K562 (cell line): ENCODE results near the gene DCUN1D1. TPM values are rescaled to one million over a fixed set of nuclear protein-coding genes. Genes with fewer than 3 reads are reported as not detected.

Experiments
- ATAC-seq: fragments of 200-7000 bp; cut with Tn5 transposase; 3 replicates; pipeline ENCODE4 v1.9.1; 2020; ENCODE audit warnings: moderate library complexity
- BruUV-seq: library from RNA; stranded (reverse); fragments of 400-500 nt; replicated peaks from 2 replicates; lab custom pipeline; 2021; lab: Mats Ljungman, UMichigan
- CTCF ChIA-PET: fragments of 300-600 bp; formaldehyde crosslinking; extraction: SDS; loops from one replicate; lab custom pipeline; 2021; ENCODE audit warnings: low intra/inter-chr PET ratio; lab: Yijun Ruan, JAX
- POLR2A ChIA-PET: fragments of 300-600, 350-650 bp; sonication (Branson Sonifier 250); formaldehyde crosslinking; extraction: SDS; loops from one replicate; lab custom pipeline; 2021; ENCODE audit warnings: antibody characterized with exemption, inconsistent platforms; lab: Yijun Ruan, JAX
- DNase-seq, 4 experiments: peaks; one replicate each; pipeline versions ENCODE4 v3.0.0 to v3.0.0-alpha.2; 2011 to 2018; ENCODE audit warnings: low spot score in 3 of 4, mixed read lengths in 3 of 4; ENCODE audit errors: extremely low read depth in 1 of 4
- FAIRE-seq: peaks from 2 replicates; lab custom pipeline; 2011; peaks lifted over from hg19 to GRCh38; lab: Jason Lieb, UNC
- H2AFZ ChIP-seq: 2 replicates; pipeline ENCODE4 v1.6.0; 2011; ENCODE audit warnings: low read depth, low read length, control low read depth, inconsistent platforms
- H3K27ac ChIP-seq: fragments of 200-600 bp; 3 replicates; pipeline ENCODE4 v1.8.0; 2011; ENCODE audit warnings: low read depth, mild to moderate bottlenecking, control low read depth, inconsistent platforms, low read length, moderate library complexity, mixed read lengths; ENCODE audit errors: extremely low read depth
- H3K27me3 ChIP-seq, 2 experiments: fragments of 300-600 bp in 1 of 2; 2 replicates in 1 of 2; 3 replicates in 1 of 2; pipeline versions ENCODE4 v1.6.0 to v1.8.0; 2011; ENCODE audit warnings: inconsistent platforms in 2 of 2, low read length in 2 of 2, mild to moderate bottlenecking in 1 of 2, mixed read lengths in 1 of 2, moderate library complexity in 1 of 2; ENCODE audit not compliant: control insufficient read depth in 2 of 2, insufficient read depth in 2 of 2
- H3K36me3 ChIP-seq: fragments of 300-600 bp; 3 replicates; pipeline ENCODE4 v1.8.0; 2011; ENCODE audit warnings: mild to moderate bottlenecking, low read length, inconsistent platforms; ENCODE audit not compliant: control insufficient read depth, insufficient read depth
- H3K4me1 ChIP-seq, 2 experiments: fragments of 200-600 bp in 1 of 2; replicated peaks in 1 of 2; 2 replicates in 1 of 2; 3 replicates in 1 of 2; pipeline versions ENCODE4 v1.5.1 to v1.8.0; 2011; ENCODE audit warnings: inconsistent platforms in 2 of 2, low read length in 2 of 2, mild to moderate bottlenecking in 1 of 2, mixed read lengths in 1 of 2, moderate library complexity in 1 of 2; ENCODE audit not compliant: control insufficient read depth in 2 of 2, insufficient read depth in 2 of 2
- H3K4me2 ChIP-seq: 2 replicates; pipeline ENCODE4 v1.6.1; 2011; ENCODE audit warnings: low read length, control low read depth, inconsistent platforms, mixed read lengths; ENCODE audit not compliant: insufficient read depth
- H3K4me3 ChIP-seq: fragments of 200-600 bp; sonication (generic), shearing (Covaris generic); 2 replicates; pipeline ENCODE4 v1.5.1; 2016; ENCODE audit warnings: control low read depth, inconsistent platforms
- H3K79me2 ChIP-seq: fragments of 200-600 bp; 3 replicates; pipeline ENCODE4 v1.8.0; 2011; ENCODE audit warnings: low read length, inconsistent platforms; ENCODE audit not compliant: control insufficient read depth, insufficient read depth
- H3K9ac ChIP-seq, 2 experiments: 2 replicates each; pipeline versions ENCODE4 v1.6.0 to v1.6.1; 2011; ENCODE audit warnings: low read depth in 2 of 2, low read length in 2 of 2, control low read depth in 1 of 2, inconsistent platforms in 1 of 2, mild to moderate bottlenecking in 1 of 2, mixed read lengths in 1 of 2; ENCODE audit not compliant: insufficient read depth in 1 of 2
- H3K9me1 ChIP-seq: one replicate; pipeline ENCODE4 v1.6.0; 2011; ENCODE audit warnings: inconsistent platforms, mild to moderate bottlenecking, low read length, moderate library complexity; ENCODE audit not compliant: control insufficient read depth, insufficient read depth
- H3K9me3 ChIP-seq: replicated peaks from 2 replicates; pipeline ENCODE4 v1.5.1; 2011; ENCODE audit warnings: low read depth, low read length, inconsistent platforms; ENCODE audit not compliant: control insufficient read depth, insufficient read depth
- H4K20me1 ChIP-seq: replicated peaks from 2 replicates; pipeline ENCODE4 v1.6.1; 2011; ENCODE audit warnings: low read length, inconsistent platforms, mixed read lengths; ENCODE audit not compliant: control insufficient read depth, insufficient read depth
- ATF7 ChIP-seq: fragments of 450-650 bp; IDR thresholded peaks from 2 replicates; pipeline ENCODE4 v1.7.1; 2014; ENCODE audit warnings: mild to moderate bottlenecking, moderate library complexity
- BACH1 ChIP-seq: fragments of 200-800 bp; sonication (Bioruptor generic); IDR thresholded peaks from 2 replicates; pipeline ENCODE4 v1.6.1; 2016; ENCODE audit warnings: missing genetic modification characterization, missing compliant biosample characterization
- BDP1 ChIP-seq: IDR thresholded peaks from 3 replicates; pipeline ENCODE4 v1.6.1; 2011; ENCODE audit not compliant: insufficient read length, insufficient read depth
- BMI1 ChIP-seq: fragments of 150-350 bp; IDR thresholded peaks from 2 replicates; pipeline ENCODE4 v1.6.1; 2014; ENCODE audit warnings: low read length
- ETV1 ChIP-seq: fragments of 450-650 bp; conservative IDR thresholded peaks from 2 replicates; pipeline ENCODE4 v1.6.1; 2016; ENCODE audit warnings: missing genetic modification characterization, control low read depth, low read depth, missing compliant biosample characterization
- ILK ChIP-seq: fragments of 450-650 bp; IDR thresholded peaks from 2 replicates; pipeline ENCODE4 v1.6.1; 2016; ENCODE audit warnings: missing genetic modification characterization, low read depth, mild to moderate bottlenecking, missing compliant biosample characterization, moderate library complexity, borderline replicate concordance
- JUND ChIP-seq, 2 experiments: IDR thresholded peaks; 2 replicates in 1 of 2; 3 replicates in 1 of 2; pipeline ENCODE4 v1.6.1; 2011; ENCODE audit warnings: borderline replicate concordance in 2 of 2, low read depth in 2 of 2, low read length in 2 of 2, improper control_type of control experiment in 1 of 2, missing biosample characterization in 1 of 2, missing genetic modification characterization in 1 of 2, missing genetic modification reagents in 1 of 2
- KDM1A ChIP-seq, 2 experiments: fragments of 450-650 bp; IDR thresholded peaks; 2 replicates each; pipeline ENCODE4 v1.6.1; 2016; ENCODE audit warnings: mild to moderate bottlenecking in 2 of 2
- MED1 ChIP-seq: sonication (generic); formaldehyde crosslinking; IDR thresholded peaks from 2 replicates; pipeline ENCODE4 v1.8.1; 2023; ENCODE audit warnings: missing genetic modification reagents, borderline replicate concordance
- NCOA4 ChIP-seq: fragments of 450-650 bp; IDR thresholded peaks from 2 replicates; pipeline ENCODE4 v1.6.1; 2018; ENCODE audit warnings: mild to moderate bottlenecking; ENCODE audit not compliant: partially characterized antibody
- NELFE ChIP-seq: IDR thresholded peaks from 2 replicates; pipeline ENCODE4 v1.6.1; 2011; ENCODE audit warnings: mild to moderate bottlenecking; ENCODE audit not compliant: insufficient read depth, insufficient read length
- NR1H2 ChIP-seq: sonication (generic); formaldehyde crosslinking; IDR thresholded peaks from 2 replicates; pipeline ENCODE4 v1.4.0; 2020; ENCODE audit warnings: mild to moderate bottlenecking, missing genetic modification reagents
- RFX7 ChIP-seq: fragments of 250-450 bp; sonication (Bioruptor Pico); IDR thresholded peaks from 2 replicates; pipeline ENCODE4 v1.5.1; 2021; ENCODE audit warnings: mild to moderate bottlenecking
- TAF15 ChIP-seq: fragments of 200-400 bp; formaldehyde crosslinking; IDR thresholded peaks from 2 replicates; pipeline ENCODE4 v1.6.1; 2017; ENCODE audit warnings: mild to moderate bottlenecking, low read depth, low read length, moderate library complexity
- XRCC3 ChIP-seq: fragments of 450-650 bp; IDR thresholded peaks from 2 replicates; pipeline ENCODE4 v1.6.1; 2017; ENCODE audit warnings: mild to moderate bottlenecking, moderate library complexity
- ZFP1 ChIP-seq: fragments of 450-650 bp; formaldehyde crosslinking; IDR thresholded peaks from 2 replicates; pipeline ENCODE4 v1.4.0; 2020; ENCODE audit warnings: mild to moderate bottlenecking, mixed read lengths
- ZNF121 ChIP-seq: sonication (generic); formaldehyde crosslinking; conservative IDR thresholded peaks from 2 replicates; pipeline ENCODE4 v1.8.0; 2022; ENCODE audit warnings: missing genetic modification reagents
- ZNF445 ChIP-seq: fragments of 250-450 bp; sonication (Bioruptor Pico); IDR thresholded peaks from 2 replicates; pipeline ENCODE4 v1.4.0; 2020; ENCODE audit warnings: low read depth, mild to moderate bottlenecking, moderate library complexity
- WGBS: fragments of 100-300 bp; shearing (Covaris generic); methylation state at CpG from one replicate; pipeline ENCODE4 v1.1.6; 2016; ENCODE audit warnings: low coverage, mixed read lengths; ENCODE audit not compliant: insufficient coverage; ENCODE audit errors: missing lambda C conversion rate; 5-methylcytosine and 5-hydroxymethylcytosine counted together
- in situ Hi-C: fragments of 300-500 bp; cut with MboI; formaldehyde crosslinking; loops from 4 replicates; pipeline ENCODE4 v1.15.0; 2018; ENCODE audit warnings: inconsistent platforms, mixed read lengths
- intact Hi-C: fragments of 100-400 bp; cut with micrococcal nuclease; formaldehyde crosslinking; loops from 2 replicates; pipeline ENCODE4 v1.14.2; 2022
- polyA plus RNA-seq, 8 experiments: library from polyadenylated mRNA; depleted of rRNA in 4 of 8; stranded (reverse) in 5 of 8; unstranded in 3 of 8; fragments of >200 nt; fragmentation: Nextera tagmentation in 2 of 8; fragmentation: Illumina TruSeq in 1 of 8; extraction: Ambion mirVana in 2 of 8; extraction: Trizol in 1 of 8; gene quantifications; 2 replicates each; pipeline versions ENCODE4 v1.2.1 to v1.2.3, GENCODE V29; 2011 to 2014; ENCODE audit warnings: inconsistent platforms in 1 of 8, missing spikeins in 1 of 8
- total RNA-seq, 7 experiments: library from RNA; depleted of rRNA in 6 of 7; stranded (reverse); fragments of >200 nt in 6 of 7; fragmentation: Illumina TruSeq in 2 of 7; extraction: Trizol in 2 of 7; gene quantifications; 2 replicates each; pipeline versions ENCODE4 v1.2.1 to v1.2.3, GENCODE V29; 2011 to 2021; ENCODE audit warnings: low replicate concordance in 1 of 7
- TF ChIP-seq, protein P1 (sequence below): fragments of 250-450 bp; sonication (Bioruptor Pico); IDR thresholded peaks from 2 replicates; pipeline ENCODE4 v1.8.0; 2021; ENCODE audit warnings: borderline replicate concordance, mild to moderate bottlenecking, moderate library complexity; ENCODE audit not compliant: poor library complexity, severe bottlenecking
- TF ChIP-seq, protein P2 (sequence below): sonication (generic); formaldehyde crosslinking; IDR thresholded peaks from 2 replicates; pipeline ENCODE4 v1.4.0; 2020; ENCODE audit warnings: mild to moderate bottlenecking, missing genetic modification reagents

Gene DCUN1D1
- total and polyA plus RNA-seq, 9 of the 15 experiments (the other 6 are each of a cell fraction or from before 2014, with no cell fraction given): 11.4 to 46.8 (median 28.2) TPM

DNA sequence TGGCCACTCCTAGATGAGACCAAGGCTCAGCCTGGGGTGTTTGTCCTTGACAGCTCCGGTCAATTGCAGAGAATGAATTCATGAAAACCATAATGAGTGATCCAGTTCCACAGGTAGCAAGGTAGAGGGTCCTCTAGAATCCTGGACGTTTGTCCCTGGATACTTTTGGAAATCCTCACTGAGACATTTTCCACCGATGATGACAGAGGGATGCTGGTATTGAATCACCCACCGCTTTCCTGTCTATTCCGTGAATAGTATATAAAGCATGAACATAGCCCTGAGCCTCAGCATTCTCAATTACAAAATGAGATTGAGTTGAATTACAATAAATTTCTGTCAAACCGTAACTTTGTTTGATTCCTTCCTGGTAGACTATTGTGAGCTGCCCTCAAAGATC lies 5.7 kb upstream of the DCUN1D1 start:
- Histone ChIP-seq H3K79me2 (no peaks in the 10 kb centered on the region; the same call in 2 of the 3 replicates), H3K27me3 (no peaks in the 10 kb centered on the region), H2AFZ (no peak overlapping the region), H3K4me2 (no peak overlapping the region), H3K9ac (no peak overlapping the region), H4K20me1 (no peaks in the 10 kb centered on the region), H3K36me3 (no peaks in the 10 kb centered on the region), H3K4me1 (peaks cover 3 to 8% of the 10 kb centered on the region in 2 experiments; a peak in 3 of 5 replicates), H3K9me3 (no peaks in the 10 kb centered on the region), H3K4me3 (no peak overlapping the region), H3K9me1 (no peaks in the 10 kb centered on the region), H3K27ac (no peak overlapping the region)
- intact Hi-C loops: no loop called here
- DNase-seq (no peak), FAIRE-seq (no peak), ATAC-seq (no peak)
- TF ChIP-seq, protein P1, sequence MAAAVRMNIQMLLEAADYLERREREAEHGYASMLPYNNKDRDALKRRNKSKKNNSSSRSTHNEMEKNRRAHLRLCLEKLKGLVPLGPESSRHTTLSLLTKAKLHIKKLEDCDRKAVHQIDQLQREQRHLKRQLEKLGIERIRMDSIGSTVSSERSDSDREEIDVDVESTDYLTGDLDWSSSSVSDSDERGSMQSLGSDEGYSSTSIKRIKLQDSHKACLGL (CRISPR knock-in tag): no peak
- TF ChIP-seq NR1H2 (CRISPR knock-in tag) (no peak), BACH1 (tag) (no peak), RFX7 (CRISPR knock-in tag) (no peak), ETV1 (tag) (no peak), TAF15 (no peak), BDP1 (no peak), JUND (IDR thresholded peaks at IDR 0.05; ENCODE audit: borderline replicate concordance, low read depth, low read length) (no peak), JUND (tag; IDR thresholded peaks at IDR 0.05; ENCODE audit: borderline replicate concordance, low read depth, low read length) (no peak), ZFP1 (CRISPR knock-in tag) (no peak), XRCC3 (no peak), MED1 (CRISPR knock-in tag) (no peak), ZNF445 (CRISPR knock-in tag) (no peak), NELFE (no peak), BMI1 (no peak), ILK (tag) (no peak), ATF7 (no peak), ZNF121 (CRISPR knock-in tag) (no peak), KDM1A (IDR thresholded peaks at IDR 0.05) (no peak), NCOA4 (no peak)
- TF ChIP-seq, protein P2, sequence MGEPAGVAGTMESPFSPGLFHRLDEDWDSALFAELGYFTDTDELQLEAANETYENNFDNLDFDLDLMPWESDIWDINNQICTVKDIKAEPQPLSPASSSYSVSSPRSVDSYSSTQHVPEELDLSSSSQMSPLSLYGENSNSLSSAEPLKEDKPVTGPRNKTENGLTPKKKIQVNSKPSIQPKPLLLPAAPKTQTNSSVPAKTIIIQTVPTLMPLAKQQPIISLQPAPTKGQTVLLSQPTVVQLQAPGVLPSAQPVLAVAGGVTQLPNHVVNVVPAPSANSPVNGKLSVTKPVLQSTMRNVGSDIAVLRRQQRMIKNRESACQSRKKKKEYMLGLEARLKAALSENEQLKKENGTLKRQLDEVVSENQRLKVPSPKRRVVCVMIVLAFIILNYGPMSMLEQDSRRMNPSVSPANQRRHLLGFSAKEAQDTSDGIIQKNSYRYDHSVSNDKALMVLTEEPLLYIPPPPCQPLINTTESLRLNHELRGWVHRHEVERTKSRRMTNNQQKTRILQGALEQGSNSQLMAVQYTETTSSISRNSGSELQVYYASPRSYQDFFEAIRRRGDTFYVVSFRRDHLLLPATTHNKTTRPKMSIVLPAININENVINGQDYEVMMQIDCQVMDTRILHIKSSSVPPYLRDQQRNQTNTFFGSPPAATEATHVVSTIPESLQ (CRISPR knock-in tag): no peak
- in situ Hi-C loops: no loop called here
- no TSS peak for BruUV-seq
- ChIA-PET POLR2A (interaction anchor here (0.5 kb wide), 1 partner anchor 66 kb away, joined by 3 read pairs; no protein-coding TSS in a partner anchor), CTCF (no interaction called here)
- WGBS: 72% methylated on average over 6 of the region's 6 CpGs
